GM12872 (cell line): ENCODE measurements around the gene RAI1.

Source experiments
- TF ChIP-seq, protein P1 (sequence below): IDR thresholded peaks from 3 replicates; pipeline ENCODE4 v1.5.1; 2011; ENCODE audit warnings: low read depth, mild to moderate bottlenecking, low read length, moderate library complexity; ENCODE audit not compliant: insufficient read depth

RAI1 gene

GRCh38 chr17:17724307-17725010 is 43.2 kb downstream of the RAI1 start:
- TF ChIP-seq, protein P1, sequence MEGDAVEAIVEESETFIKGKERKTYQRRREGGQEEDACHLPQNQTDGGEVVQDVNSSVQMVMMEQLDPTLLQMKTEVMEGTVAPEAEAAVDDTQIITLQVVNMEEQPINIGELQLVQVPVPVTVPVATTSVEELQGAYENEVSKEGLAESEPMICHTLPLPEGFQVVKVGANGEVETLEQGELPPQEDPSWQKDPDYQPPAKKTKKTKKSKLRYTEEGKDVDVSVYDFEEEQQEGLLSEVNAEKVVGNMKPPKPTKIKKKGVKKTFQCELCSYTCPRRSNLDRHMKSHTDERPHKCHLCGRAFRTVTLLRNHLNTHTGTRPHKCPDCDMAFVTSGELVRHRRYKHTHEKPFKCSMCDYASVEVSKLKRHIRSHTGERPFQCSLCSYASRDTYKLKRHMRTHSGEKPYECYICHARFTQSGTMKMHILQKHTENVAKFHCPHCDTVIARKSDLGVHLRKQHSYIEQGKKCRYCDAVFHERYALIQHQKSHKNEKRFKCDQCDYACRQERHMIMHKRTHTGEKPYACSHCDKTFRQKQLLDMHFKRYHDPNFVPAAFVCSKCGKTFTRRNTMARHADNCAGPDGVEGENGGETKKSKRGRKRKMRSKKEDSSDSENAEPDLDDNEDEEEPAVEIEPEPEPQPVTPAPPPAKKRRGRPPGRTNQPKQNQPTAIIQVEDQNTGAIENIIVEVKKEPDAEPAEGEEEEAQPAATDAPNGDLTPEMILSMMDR, result no peak

GRCh38 chr17:17725011-17725751 is 43.9 kb downstream of the RAI1 start:
- TF ChIP-seq, protein P1, result no peak

DNA sequence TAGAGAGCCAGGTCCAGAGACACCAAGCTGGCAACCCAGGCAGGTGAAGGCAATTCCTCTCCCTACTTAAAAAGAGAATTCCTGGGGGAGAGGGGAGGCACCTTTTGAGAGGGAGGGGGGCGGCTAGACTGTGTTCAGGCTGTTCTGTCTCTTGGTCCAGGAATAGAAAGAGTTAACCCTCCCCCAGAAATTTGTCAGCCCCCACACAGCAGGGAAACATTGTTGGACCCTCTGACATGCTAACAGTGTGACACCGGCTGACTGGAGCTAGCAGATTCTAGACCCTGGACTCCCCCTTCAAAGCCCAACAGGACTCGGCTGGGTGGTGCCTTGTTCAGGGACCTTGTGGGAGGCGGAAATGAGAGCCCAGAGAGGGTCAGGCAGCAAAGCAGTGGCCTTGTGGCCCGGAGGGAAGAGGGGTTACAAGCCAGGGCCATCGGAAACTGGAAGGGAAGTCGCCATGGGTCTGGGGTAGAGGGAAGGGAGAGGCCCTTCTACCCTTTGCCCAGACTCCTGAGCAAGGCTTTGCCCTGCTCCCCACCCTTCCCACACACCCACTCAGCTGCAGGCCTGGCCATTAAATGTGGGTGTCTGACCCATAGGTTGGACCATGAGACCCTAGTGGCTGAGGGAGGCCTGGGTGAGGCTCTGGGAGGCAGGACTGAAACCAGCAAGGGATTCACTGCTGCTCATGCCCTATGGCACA is 44.6 kb downstream of the RAI1 start:
- TF ChIP-seq, protein P1, result no peak

DNA sequence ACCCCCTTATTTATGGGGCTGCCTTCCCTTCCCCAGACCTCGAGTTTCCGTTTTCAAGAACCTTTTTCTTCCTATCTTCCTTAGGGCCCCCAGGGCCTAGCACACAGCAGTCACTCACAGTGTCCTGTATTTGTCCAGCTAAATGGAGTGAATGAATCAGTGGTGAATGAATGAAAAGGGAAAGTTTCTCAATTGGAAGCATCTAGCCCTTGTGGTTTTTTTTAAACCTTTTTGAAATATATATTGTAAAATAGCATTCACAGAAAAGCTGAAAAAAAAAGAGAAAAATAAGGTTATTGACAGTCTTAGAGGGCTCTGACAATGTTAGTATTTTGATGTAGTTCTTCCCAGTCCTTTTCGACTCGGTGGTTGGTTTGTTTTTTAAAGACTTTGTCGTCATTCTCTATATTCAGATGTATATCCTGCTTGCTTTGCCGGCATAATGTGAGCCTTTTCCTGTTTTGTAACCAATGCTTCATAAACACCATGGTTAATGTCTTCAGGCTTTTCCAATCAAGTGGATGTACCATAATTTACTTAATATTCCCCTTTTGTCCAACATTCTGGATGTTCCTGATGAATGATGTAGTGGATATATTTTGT is 45.3 kb downstream of the RAI1 start:
- TF ChIP-seq, protein P1, result no peak

- TF ChIP-seq, protein P1, result no peak
These were observed 45.9 kb downstream of the RAI1 start for GRCh38 chr17:17727111-17727659.

DNA sequence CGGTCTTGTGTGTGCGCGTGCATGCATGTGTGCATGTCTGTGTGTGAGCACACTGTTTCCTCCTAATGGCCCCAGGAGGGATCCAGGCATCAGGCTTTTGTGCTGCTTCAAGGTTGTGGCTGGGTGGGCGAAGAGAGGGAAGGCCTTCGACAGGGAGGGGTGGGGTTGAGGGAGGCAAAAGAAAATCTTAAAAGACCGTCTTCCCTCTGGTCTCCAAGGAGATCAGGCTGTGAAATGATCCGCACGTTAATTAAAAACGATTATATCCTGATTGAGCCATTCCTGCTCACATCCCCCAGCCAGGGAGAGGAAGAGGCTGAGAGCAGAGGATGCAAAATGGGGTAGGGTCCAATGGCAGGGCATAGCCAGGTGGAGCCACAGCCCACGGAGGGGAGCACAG is 46.9 kb downstream of the RAI1 start:
- TF ChIP-seq, protein P1, result no peak
